Inflammatory macrophage (primary cell): ENCODE data around the gene BIK.
"Not testable (repeated sequence)": the region's sequence is repeated elsewhere in the genome, so short reads cannot be mapped to it uniquely, and the experiment has no call there.

Experiments used
- DNase-seq, 2 donors: peaks; one replicate each; pipeline ENCODE4 v3.0.0-alpha.2; 2020 to 2022

The BIK gene

DNA sequence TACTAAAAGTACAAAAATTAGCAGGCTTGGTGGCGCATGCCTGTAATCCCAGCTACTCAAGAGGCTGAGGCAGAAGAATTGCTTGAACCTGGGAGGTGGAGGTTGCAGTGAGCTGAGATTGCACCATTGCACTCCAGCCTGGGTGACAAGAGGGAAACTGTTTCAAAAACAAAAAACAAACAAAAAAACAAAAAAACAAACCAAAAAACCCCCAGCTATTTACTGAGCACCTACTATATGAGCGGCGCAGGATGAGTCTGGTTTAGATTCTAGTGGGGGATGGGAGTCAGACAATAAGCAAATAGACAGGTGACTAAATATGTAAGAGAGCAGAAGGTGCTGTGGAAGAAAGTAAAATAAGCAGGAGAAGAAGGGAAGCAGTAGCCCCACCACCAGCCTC, 5.6 kb upstream of the BIK start:
- not testable (repeated sequence) for DNase-seq

DNA sequence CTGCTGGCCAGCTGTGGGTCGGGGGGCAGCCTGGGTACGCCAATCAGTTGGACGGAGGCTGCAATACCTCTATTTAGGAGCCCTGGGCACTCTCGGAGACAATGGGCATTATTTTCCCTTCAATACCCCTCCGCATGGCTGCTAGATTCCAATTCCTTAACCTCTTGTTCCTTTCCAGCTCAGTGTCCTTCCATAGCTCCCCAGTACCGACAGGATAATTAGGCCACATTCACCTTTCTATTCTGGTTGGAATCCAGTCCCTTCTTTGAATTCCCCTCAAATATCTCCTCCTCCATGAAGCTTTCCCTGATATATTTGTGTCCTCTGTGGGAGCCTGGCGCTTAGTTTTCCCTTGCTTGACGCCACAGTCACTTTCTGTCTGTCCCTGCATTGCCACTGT, 4.2 kb upstream of the BIK start:
- no peak for DNase-seq

DNA sequence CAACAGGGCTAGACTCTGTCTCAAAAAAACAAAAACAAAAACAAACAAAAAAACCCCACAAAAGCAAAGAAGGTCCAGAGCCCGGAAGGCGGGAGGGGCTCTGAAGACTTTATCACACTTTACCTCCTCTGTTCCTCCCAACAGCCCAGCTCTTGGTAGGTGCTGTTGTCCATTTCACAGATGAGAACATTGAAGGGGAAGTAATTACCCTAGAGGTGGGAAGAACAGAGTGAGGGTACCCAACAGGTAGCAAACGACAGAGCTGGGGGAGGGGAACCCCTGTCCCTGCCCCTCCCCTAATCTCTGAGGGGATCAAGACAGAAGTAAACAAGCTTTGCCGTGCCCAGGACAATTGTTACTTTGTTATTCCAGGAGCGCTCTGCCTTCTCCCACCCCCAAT, 1.0 kb upstream of the BIK start:
- no peak for DNase-seq

DNA sequence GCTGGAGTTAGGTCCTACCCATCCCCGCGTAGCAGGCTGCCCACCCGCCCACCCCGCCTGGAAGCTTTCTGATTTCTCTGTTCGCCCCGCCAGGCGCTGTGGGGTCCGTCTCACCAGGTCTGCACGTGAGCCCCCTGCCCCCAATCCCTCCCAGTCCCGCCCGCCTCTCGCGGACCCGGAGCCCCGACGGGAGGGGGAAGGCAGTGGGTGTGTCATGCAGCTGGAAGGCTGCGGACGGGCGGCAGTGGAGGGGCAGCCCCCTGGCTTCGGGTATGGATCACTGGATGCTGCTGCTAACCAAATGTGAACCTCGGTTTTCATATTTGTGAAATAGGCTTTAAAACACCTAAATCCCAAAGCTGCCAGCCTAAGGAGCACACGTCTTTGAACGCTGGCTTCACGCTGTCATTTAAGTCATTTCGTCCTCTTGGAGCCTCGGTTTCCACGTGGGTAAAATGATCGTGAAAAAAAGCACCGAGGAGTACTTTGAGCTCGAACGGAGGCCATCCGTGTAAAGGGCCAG, 568 bp upstream of the BIK start:
- no peak for DNase-seq

DNA sequence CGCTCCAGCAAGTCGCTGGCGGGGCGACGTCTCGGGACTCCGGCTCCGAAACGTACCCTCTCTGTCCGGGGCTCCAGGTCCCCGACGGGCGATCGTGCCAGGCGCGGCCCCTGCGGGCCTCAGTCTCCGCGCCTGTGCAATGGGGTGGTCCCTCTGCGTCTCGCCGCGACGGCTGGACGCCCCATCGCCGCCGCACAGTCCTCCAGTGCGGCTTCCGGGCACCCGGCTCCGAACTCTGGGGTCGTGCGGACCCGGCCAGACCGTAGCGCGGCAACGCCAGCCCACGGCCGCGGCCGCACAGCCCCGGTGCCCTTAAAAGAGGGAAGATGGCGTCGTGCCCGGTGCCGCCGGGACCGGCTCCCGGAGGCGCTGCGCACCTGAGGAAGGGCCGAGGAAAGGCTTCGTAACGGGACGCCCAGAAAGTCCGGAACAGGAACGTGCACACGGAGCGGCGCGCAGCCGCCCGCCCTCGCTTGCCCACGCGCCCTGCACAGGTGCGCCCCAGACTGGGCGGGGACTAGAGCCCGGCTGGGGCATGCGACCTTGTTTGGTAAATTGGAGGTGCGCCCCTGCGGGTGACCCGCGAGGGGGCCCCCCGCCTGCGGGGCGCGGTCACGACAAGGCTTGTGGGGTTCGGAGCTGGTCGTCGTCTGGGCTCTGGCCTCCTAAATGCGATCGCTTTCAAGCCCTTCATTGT, 525 bp downstream of the BIK start:
- DNase-seq: no peak

DNA sequence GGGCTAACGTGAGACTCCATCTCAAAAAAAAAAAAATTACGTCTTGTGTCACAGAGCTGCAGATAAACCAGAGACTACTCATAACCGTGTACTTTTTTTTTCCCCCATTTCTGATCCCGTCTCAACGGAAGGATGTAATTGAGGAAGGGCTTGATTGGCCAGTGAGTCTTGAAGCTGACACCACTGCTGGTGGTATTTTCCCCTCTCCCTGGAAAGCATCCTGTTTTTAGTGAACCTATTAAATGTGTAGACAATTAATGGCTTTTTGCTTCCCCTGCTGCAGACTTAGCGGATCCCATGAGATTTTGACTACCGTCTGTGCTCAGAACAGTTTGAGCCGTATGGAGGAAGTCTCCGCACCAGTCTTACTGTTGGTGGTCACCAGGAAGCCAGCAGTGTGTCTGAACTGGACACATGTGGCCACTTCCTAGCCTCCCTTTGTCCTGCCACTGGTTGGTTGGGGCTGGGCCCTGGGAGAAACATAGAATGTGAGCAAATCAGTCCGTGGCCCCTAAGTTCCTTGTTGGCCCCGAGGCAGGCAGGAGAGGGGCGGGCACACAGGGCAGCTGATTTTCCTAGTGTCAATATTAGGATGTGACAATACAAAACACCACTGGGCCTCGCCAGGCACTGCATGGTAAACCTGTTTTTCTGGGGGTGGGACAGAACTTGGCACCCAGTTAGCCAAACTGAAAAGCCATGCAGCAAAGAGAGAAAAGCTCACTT, 3.1 kb downstream of the BIK start:
- DNase-seq: peak in 1 of 2 donors; percentile 30

DNA sequence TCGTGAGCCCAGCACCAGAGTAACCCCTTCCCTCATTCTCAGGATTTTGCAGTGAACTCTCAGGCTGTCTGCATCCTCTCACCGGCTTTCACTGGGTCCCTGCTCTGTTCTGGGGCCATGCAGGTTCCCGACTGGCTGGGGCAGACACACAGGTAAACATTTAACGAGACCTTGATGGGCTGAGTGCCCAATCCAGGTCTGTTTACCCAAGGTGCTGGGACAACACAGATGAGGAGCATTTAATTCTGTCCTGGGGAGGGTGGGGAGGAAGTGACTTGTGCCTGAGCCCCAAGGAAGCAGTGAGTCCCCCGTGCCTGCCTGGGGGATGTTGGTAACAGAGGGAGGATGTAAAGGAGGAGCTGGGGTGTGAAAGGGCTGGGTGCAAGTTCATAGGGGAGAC, 4.4 kb downstream of the BIK start:
- DNase-seq: no peak

DNA sequence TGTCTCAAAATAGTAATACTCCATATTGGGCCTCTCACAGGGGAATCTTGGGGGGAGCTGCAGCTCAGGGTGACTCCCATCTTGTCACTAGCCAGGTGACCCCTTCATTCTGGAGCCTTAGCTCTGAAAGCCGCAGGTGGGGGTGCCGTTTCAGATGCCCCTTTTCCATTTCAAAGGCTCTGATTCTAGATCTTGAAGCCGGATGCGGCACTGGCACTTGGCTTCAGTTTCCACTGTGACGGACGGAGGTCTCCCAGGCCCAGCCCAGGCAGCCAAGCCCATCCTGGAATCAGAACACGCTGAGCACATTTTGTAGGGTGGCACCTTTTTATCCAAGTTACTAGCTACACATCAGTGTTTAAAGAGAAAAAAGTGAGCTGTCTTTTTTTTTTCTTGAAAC, 6.4 kb downstream of the BIK start:
- DNase-seq: no peak

DNA sequence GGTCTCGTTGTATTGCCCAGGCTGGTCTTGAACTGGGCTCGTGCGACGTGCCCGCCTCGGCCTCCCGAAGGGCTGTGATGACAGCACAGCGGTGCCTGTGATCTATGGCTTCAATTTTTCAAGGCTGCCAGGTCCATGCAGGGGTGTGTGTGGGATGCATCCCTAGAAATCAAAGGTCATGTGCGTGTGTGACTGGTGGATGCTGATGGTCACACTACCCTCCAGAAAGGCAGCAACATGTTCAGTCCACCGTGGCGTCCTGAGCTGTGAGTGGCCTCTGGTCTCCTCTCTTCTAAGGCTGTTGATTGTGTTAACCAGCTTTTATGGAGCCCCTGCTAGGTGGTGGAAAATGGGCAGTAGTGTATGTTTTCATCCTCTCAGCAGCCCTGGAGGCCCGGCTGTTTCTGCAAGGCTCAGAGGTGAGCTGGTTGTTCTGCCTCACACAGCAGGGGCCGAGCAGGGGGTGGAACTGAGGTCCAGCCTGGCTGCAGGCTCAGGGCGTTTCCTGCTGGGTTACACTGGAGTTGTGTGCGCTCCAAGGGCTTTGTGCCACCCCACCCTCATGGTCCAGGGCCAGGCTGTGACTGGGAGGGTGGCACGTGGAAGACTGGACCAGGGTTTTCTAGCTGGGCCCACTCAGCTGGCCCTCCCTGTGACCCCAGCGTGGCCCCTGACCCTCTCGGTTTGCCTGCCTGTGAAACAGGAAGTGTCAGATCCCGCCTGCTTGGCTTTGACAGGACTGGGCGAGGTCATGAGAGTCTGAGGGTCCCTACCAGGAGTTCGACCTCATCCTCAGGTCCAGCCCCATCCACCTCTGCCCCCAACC, 7.7 kb downstream of the BIK start:
- DNase-seq: no peak

DNA sequence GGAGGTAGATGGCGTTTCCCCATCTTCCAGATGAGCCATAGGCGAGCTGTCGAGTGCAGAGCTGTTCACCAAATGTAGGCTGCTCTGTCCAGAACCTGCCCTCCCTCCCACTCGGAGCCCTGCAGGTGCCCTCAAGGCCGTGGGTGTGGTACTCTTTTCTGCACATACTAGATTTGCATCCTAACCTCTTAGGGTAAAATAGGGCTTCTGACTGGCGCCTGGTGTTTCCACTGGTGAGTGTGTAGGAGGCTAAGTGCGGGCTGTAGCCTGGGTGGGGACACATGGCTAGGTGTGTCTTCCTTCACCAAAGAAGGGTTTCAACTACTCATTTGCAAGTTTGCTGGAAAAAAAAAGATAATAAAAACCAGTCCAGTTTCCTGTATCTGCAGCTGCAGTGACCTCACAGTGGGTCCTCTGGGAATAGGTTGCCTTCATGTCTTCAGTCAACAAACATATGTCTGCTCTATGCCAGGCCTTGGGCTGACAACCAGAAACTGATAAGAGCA, 8.5 kb downstream of the BIK start:
- no peak for DNase-seq

DNA sequence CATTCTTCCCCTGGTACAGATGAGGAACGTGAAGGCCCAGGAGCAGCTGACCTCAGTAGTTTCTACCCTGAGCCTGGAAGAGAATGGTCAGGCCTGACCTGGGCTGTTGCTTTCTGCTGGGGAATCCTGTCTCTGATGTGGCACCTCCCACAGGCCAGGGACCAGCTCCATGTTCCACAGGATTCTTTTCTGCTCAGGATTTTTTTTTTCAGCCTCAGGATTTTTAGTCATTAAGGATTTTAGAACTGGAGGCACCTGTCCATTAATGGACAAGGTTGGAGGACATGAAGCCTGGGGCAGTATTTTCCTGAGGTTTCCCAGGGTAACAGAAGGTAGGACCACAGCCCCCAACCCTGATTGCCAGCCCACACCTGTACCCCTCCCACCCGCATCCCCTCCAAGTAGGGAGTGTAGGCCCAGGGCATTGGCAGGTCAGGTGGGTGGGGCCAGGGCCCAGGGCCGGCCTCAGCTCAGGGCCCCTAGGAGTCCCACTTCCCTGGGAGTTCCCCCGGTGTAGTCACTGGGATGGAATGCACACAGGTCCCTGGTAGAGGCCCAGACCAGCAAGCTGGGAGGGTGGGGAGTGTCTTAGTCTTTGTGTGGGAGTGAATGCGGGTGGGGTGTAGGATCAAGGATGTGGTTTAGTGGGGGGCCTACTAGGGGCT, 16.1 kb downstream of the BIK start:
- no peak for DNase-seq

DNA sequence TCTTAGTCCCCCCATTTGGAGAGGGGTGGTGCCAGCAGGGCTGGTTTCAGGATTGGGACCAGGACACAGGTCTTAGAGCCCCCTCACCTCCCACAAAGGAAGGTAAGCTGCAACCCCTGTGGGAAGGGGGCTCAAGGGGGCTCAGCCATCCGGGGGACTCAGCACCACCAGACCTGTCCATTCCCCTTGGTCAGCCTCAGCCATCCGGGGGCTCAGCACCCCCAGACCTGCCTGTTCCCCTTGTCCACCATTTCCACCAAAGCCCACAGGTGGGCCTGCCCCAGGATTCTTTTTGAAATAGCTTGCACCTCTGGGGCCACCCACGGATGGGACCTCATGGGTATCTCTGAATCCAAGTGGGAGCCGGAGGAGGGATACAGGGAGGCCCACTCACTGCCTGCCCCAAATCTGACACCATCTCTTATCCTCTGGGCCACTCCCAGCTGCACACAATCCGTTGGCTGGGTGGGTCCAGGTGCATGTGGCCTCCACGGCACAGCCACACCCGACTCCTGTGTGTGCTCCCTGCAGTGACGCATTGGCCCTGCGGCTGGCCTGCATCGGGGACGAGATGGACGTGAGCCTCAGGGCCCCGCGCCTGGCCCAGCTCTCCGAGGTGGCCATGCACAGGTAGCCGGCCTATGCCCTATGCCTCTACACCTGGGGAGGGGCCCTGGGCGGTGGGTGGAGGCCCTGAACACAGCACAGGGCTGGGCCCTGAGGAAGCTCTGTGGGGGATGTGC, 16.8 kb downstream of the BIK start:
- no peak for DNase-seq

DNA sequence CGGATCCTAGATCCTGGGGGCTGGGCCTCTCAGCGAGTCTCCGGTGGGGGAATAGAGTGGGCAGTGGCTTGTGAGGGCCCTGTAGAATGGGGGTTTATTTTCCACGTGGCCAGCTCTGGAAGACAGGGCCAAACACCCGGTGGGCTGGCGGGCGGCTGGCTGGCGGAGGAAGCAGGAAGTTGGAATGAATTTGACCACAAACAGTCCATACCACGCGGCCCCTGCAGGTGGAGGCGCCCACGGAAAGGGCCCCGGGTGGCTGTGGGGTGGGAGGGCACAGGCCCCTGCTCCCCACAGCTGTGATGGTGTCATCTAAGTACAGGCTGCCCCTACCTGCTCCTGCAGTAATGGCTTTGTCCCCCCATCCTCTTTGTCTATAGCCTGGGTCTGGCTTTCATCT, 17.6 kb downstream of the BIK start:
- DNase-seq: no peak

DNA sequence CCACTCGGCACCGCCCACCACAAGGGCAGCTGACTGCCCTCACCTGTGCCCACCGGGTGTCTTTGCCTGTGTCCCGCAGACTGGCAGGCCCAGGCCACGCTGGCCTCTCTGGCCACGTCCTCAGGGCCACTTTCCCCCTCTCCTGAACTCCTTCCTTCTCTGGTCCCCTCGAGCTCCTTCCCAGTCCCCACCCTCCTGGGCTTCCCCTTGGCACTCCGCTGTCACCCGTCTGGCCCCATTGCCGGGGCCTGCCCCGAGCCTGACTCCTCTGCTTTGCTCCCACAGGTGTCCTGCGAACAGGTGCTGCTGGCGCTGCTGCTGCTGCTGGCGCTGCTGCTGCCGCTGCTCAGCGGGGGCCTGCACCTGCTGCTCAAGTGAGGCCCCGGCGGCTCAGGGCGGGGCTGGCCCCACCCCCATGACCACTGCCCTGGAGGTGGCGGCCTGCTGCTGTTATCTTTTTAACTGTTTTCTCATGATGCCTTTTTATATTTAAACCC, 18.4 kb downstream of the BIK start:
- no peak for DNase-seq

DNA sequence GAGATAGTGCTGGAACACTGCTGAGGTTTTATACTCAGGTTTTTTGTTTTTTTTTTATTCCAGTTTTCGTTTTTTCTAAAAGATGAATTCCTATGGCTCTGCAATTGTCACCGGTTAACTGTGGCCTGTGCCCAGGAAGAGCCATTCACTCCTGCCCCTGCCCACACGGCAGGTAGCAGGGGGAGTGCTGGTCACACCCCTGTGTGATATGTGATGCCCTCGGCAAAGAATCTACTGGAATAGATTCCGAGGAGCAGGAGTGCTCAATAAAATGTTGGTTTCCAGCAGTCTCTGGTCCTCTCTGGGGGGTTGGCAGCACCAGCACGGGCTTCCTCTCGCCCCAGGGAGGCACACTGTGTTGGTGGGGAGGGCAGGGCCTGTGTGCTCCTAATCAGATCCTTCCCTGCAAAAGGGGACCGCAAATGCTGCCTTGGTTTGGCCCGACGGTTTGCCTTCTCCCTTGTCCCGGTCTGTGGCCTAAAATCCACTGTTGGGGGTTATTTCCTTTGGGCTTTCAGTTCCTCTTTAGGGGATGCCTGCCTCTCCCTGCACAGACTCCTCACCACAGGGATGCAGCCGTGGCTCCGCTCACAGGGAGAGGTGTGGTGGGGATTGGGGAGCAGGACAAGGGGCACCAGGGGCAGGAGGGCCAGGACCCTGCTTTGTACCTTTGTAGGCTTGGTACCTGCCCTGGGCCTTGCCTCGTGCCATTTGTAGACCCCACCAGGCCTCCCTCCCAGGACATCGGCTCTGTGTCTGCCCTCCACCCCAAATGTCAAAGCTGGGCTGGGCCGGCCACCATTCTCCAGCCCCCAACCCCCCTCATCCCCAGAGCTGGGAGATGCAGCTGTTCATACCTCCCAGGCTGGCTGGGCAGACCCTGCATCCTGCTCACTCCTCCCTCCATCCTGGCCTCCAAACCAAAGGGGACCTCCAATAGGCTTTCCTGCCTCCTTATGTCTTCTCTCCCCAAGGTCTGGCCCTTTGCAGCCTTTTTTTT, 19.2 kb downstream of the BIK start:
- peak in 1 of 2 donors; percentile 43 for DNase-seq

DNA sequence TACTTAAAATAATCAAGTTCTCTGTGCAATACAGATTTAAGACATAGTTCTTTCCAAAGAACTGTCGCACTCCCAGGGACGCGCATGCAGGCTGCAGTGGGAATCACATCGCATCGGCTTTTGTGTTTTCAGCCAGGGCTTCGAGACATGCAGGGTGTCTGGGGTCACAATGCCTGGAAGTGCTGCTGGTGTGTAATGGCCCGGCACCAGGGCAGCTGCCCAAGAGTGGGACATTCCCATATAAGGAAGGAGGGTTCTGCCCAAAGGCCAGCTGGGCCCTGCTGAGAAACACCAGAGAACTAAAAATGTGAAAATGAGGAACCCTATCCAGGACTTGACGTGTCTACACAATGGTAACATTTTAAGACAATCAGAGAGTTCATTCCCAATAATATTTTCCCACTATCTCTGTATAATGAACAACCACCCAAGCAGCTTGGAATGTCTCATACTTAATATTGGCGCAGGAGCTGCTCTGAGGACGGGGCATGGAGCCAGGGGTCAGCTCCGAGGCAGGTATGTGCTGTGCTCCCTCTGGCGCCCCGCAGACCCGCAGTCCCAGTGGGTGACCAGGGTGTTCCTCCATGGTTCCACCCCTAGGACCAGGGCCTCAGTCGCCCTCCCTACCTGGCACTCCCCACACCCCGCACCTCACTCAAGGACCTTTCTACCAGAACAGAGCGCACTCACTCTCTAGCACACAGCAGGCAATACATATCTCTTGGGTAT, 21.4 kb downstream of the BIK start:
- no peak for DNase-seq

DNA sequence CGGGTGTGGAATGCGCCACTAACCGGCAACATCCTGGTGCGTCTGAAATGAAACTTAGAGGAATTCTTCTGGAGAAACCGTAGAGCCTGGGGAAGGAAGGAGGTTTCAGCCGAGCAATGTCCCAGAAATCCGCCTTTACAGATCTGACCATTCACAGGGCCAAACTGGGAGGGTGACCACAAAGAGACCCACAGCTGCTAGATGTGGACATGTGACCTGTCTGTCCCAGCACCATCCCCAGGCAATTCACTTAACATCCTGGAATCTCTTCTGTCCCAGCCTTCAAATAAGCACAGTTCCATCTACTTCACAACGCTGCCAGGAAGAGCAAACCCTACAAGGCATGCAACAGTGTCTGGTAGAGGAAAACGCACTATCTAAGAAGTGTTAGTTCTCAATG, 22.9 kb downstream of the BIK start:
- no peak for DNase-seq

DNA sequence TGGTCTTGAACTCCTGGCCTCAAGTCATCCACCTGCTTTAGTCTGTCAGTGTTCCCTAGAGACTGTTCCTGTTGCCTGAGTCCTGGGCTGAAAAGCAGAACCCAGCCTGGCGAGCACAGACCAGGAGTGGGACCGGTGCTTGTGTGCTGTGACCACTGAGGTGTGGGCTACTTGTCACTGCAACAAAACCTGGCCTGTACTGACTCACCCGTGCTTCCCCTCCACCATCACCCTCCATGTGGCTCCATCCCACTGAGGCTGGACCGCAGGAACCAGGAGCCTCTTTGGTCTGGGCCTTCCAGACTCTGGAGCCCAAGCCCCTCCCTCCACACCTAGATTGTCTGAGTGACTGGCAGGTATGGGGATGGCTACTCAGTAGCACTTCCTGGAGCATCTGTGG, 24.0 kb downstream of the BIK start:
- no peak for DNase-seq

DNA sequence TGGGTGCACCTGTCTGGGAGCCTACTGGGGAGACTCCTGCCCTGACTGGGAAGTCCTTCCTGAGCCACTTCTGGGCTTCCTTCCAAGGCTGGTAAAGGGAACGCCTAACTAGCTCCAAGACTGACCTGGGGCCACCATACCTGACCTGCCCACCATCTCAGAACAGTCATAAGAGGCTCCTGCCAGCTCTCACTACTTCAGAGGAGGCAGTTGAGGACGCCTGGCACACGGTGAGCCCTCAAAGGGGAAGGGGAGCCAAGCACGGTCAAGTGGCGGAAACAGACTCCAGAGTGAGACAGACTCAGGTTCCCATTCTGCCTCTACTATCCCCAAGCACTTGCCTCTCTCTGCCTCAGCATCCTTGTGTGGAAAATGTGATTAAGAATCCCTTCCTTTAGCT, 25.0 kb downstream of the BIK start:
- DNase-seq: no peak

DNA sequence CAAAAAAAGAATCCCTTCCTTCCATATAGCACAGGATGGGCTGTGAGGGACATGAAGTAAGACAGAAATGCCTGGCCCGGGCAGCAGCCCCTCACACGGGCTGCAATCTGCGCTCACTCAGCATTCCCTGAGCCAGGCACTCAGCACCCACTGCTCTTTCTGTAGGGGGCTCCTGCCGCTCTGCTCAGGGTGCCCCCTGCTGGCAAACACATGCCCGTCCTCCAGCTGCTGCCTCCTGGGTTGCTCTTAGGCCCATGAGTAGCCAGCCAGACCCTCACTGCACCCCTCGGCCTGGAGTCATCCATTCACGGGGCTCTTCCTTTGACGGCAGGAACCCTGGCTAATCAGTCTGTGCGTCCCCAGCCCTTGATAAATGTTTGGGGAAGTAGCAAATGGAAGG, 25.7 kb downstream of the BIK start:
- DNase-seq: peak; percentile 14 to 34
